ENCODE results near the gene CKS1B.
"Not testable (repeated sequence)": the region's sequence is repeated elsewhere in the genome, so short reads cannot be mapped to it uniquely, and the experiment has no call there.

DNA sequence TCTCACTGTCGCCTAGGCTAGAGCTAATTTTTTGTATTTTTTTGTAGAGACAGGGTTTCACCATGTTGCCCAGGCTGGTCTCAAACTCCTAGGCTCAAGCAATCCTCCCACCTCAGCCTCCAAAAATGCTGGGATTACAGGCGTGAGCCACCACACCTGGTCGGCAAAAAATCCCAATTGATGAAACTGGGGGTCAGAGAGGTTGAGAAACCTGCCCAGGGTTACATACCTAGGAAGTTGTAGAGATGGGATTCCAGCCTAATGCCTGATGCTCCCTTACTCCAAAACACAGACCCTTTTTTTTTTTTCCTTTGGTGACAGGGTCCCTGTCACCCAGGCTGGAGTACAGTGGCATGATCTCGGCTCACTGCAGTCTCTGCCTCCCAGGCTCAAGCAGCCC is 12.3 kb downstream of the CKS1B start:
- TF ChIP-seq POLR2A (IDR thresholded peaks at IDR 0.05): not testable (repeated sequence)
- TF ChIP-seq, protein P1, sequence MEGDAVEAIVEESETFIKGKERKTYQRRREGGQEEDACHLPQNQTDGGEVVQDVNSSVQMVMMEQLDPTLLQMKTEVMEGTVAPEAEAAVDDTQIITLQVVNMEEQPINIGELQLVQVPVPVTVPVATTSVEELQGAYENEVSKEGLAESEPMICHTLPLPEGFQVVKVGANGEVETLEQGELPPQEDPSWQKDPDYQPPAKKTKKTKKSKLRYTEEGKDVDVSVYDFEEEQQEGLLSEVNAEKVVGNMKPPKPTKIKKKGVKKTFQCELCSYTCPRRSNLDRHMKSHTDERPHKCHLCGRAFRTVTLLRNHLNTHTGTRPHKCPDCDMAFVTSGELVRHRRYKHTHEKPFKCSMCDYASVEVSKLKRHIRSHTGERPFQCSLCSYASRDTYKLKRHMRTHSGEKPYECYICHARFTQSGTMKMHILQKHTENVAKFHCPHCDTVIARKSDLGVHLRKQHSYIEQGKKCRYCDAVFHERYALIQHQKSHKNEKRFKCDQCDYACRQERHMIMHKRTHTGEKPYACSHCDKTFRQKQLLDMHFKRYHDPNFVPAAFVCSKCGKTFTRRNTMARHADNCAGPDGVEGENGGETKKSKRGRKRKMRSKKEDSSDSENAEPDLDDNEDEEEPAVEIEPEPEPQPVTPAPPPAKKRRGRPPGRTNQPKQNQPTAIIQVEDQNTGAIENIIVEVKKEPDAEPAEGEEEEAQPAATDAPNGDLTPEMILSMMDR (IDR thresholded peaks at IDR 0.05): not testable (repeated sequence)
